Measurements from ENCODE around the gene TM7SF2. TPM values are rescaled to one million over a fixed set of nuclear protein-coding genes. Genes with fewer than 3 reads are reported as not detected.

TM7SF2 gene
- total and polyA plus RNA-seq, 2 of the 13 experiments (the other 11 are each of a cell fraction or from before 2014, with no cell fraction given): 56.0 to 66.9 TPM

DNA sequence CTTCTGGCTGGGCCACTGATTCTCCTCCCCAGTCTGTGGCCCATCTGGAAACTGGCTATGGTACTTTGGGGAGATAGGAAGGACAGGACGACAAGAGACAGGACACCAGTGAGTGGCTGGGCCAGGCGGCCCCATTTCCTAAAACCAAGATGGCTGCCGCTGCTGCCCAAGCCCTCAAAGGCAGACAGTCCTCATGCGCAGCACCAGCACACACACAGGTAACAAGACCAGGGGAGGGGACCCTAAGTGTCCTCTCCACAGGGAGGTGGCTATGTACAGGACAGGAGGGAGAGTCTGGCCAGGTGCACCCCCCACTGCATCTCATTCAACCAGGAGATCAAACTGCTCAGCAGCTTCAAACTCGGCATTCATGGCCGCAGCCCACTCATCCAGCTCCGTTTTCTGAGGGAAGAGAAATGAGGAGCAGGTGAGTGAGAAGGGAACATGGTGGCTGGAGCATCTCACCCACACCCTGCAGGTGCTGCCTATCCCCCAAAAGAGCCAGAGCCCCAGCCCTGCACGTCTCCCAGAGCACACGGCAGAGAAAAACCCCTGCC lies 32.8 kb upstream of the TM7SF2 start:
- no peak for TF ChIP-seq HNRNPUL1 (IDR thresholded peaks at IDR 0.05; ENCODE audit: low read depth, low read length)
- no peak for TF ChIP-seq YEATS2 (CRISPR knock-in tag; IDR thresholded peaks at IDR 0.05; ENCODE audit: borderline replicate concordance)
- no peak for TF ChIP-seq ZNF883 (CRISPR knock-in tag; IDR thresholded peaks at IDR 0.05; ENCODE audit: not compliant biosample characterization)
- TF ChIP-seq SOX13 (IDR thresholded peaks at IDR 0.05): no peak
- TF ChIP-seq SOX13 (CRISPR knock-in tag; conservative IDR thresholded peaks at IDR 0.05 in 1 of 2, IDR thresholded peaks at IDR 0.05 in 1 of 2): no peak
- TF ChIP-seq ZNF281 (CRISPR knock-in tag; IDR thresholded peaks at IDR 0.05; ENCODE audit: borderline replicate concordance): no peak
- no peak for TF ChIP-seq NPAS2 (CRISPR knock-in tag; IDR thresholded peaks at IDR 0.05; ENCODE audit: borderline replicate concordance)
- no peak for TF ChIP-seq ZNF121 (CRISPR knock-in tag; IDR thresholded peaks at IDR 0.05)
- TF ChIP-seq JUN (CRISPR knock-in tag; IDR thresholded peaks at IDR 0.05): no peak
- TF ChIP-seq NCOR1 (IDR thresholded peaks at IDR 0.05; ENCODE audit: borderline replicate concordance, low read length): no peak
- no peak for TF ChIP-seq TEF (CRISPR knock-in tag; IDR thresholded peaks at IDR 0.05)
- TF ChIP-seq ZNF709 (CRISPR knock-in tag; IDR thresholded peaks at IDR 0.05): no peak
- TF ChIP-seq NR2C2 (CRISPR knock-in tag; IDR thresholded peaks at IDR 0.05; ENCODE audit: borderline replicate concordance): no peak
- Histone ChIP-seq H3K4me3 (replicated peaks in 1 of 3; ENCODE audit: insufficient read depth in 1 of 3, low read depth in 2 of 3, low read length in 3 of 3) (no peak overlapping the region), H3K4me2 (ENCODE audit: low read depth, low read length) (no peak overlapping the region), H3K27me3 (ENCODE audit: control insufficient read depth in 1 of 2, insufficient read depth in 2 of 2, low read length in 2 of 2) (no peaks in the 10 kb centered on the region; a peak in 1 of 5 replicates), H2AFZ (ENCODE audit: low read length) (no peak overlapping the region), H3K9me3 (ENCODE audit: low read length) (no peaks in the 10 kb centered on the region), H3K27ac (ENCODE audit: extremely low read length, insufficient read depth, low read length) (peak overlapping the region; percentile 27), H3K79me2 (ENCODE audit: insufficient read depth, low read length) (peaks cover 28% of the 10 kb centered on the region), H3K9ac (ENCODE audit: insufficient read depth, low read depth, low read length) (no peak overlapping the region), H3K36me3 (replicated peaks in 1 of 2; ENCODE audit: control insufficient read depth in 1 of 2, insufficient read depth in 2 of 2, low read length in 2 of 2) (peaks cover 11 to 27% of the 10 kb centered on the region in 2 experiments), H3K4me1 (ENCODE audit: insufficient read depth, low read length) (peaks cover 36% of the 10 kb centered on the region), H4K20me1 (ENCODE audit: insufficient read depth, low read length) (no peaks in the 10 kb centered on the region)
- DNase-seq (ENCODE audit: low spot score) (no peak), FAIRE-seq (no peak), ATAC-seq (no peak)
- CTCF ChIA-PET (ENCODE audit: low intra/inter-chr PET ratio, low total read pairs): interaction anchor here (0.8 to 2.3 kb wide), 2 partner anchors 50 to 65 kb away, joined by 6 to 17 read pairs; partner anchors contain the start of genes ARL2 and SNX15
- 98% methylated on average over 6 of the region's 9 CpGs for WGBS (ENCODE audit: low lambda C conversion rate)
- intact Hi-C loops (cut with micrococcal nuclease; ENCODE audit: unreplicated experiment): loop anchor here (2.0 to 5.0 kb wide), 2 partner anchors 52 to 64 kb away; partner anchors contain the start of genes ARL2 and SNX15
- no TSS peak for BruUV-seq (replicated peaks)
- POLR2A ChIA-PET: no interaction called here
- in situ Hi-C loops (cut with HindIII; ENCODE audit: extremely low pct_ligation_motif_present, low pct_unique_long_range_greater_than_20kb): no loop called here

Data from HepG2 (cell line).